Measurements from ENCODE around the gene MICU1.
"Not testable (repeated sequence)": the region's sequence is repeated elsewhere in the genome, so short reads cannot be mapped to it uniquely, and the experiment has no call there.

MICU1 gene

GRCh38 chr10:72390764-72391163 lies 235.1 kb downstream of the MICU1 start:
- no peak for DNase-seq (ENCODE audit: low read depth in 2 of 3, low spot score in 1 of 3)

- DNase-seq (ENCODE audit: low read depth in 2 of 3, low spot score in 1 of 3): no peak
These were observed 236.2 kb downstream of the MICU1 start for GRCh38 chr10:72389716-72390115.

GRCh38 chr10:72389014-72389413 lies 236.9 kb downstream of the MICU1 start:
- DNase-seq (ENCODE audit: low read depth in 2 of 3, low spot score in 1 of 3): no peak

- DNase-seq (ENCODE audit: low read depth in 2 of 3, low spot score in 1 of 3): no peak
These were observed 237.8 kb downstream of the MICU1 start for GRCh38 chr10:72388062-72388461.

GRCh38 chr10:72386916-72387586 lies 238.8 kb downstream of the MICU1 start:
- DNase-seq (ENCODE audit: low read depth in 2 of 3, low spot score in 1 of 3): no peak

GRCh38 chr10:72385724-72386123 lies 240.2 kb downstream of the MICU1 start:
- no peak for DNase-seq (ENCODE audit: low read depth in 2 of 3, low spot score in 1 of 3)

GRCh38 chr10:72384982-72385381 lies 240.9 kb downstream of the MICU1 start:
- DNase-seq (ENCODE audit: low read depth in 2 of 3, low spot score in 1 of 3): not testable (repeated sequence)

- DNase-seq (ENCODE audit: low read depth in 2 of 3, low spot score in 1 of 3): no peak
These were observed 246.1 kb downstream of the MICU1 start for GRCh38 chr10:72379776-72380175.

- DNase-seq (ENCODE audit: low read depth in 2 of 3, low spot score in 1 of 3): no peak
These were observed 246.8 kb downstream of the MICU1 start for GRCh38 chr10:72379062-72379461.

GRCh38 chr10:72375585-72375984 lies 250.3 kb downstream of the MICU1 start:
- no peak for DNase-seq (ENCODE audit: low read depth in 2 of 3, low spot score in 1 of 3)

- DNase-seq (ENCODE audit: low read depth in 2 of 3, low spot score in 1 of 3): no peak
These were observed 250.7 kb downstream of the MICU1 start for GRCh38 chr10:72375173-72375572.

GRCh38 chr10:72370201-72370722 lies 255.6 kb downstream of the MICU1 start:
- DNase-seq (ENCODE audit: low read depth in 2 of 3, low spot score in 1 of 3): no peak

GRCh38 chr10:72367301-72367960 lies 258.4 kb downstream of the MICU1 start:
- DNase-seq (ENCODE audit: low read depth in 2 of 3, low spot score in 1 of 3): no peak

GRCh38 chr10:72365106-72365895 lies 260.6 kb downstream of the MICU1 start:
- no peak for DNase-seq (ENCODE audit: low read depth in 2 of 3, low spot score in 1 of 3)

GRCh38 chr10:72364239-72364777 lies 261.6 kb downstream of the MICU1 start:
- peak; percentile 75 to 86 (median 78) for DNase-seq (ENCODE audit: low read depth in 2 of 3, low spot score in 1 of 3)

GRCh38 chr10:72356987-72357386 lies 268.9 kb downstream of the MICU1 start:
- DNase-seq (ENCODE audit: low read depth in 2 of 3, low spot score in 1 of 3): no peak

- no peak for DNase-seq (ENCODE audit: low read depth in 2 of 3, low spot score in 1 of 3)
These were observed 269.8 kb downstream of the MICU1 start for GRCh38 chr10:72356115-72356514.

GRCh38 chr10:72355214-72355555 lies 270.7 kb downstream of the MICU1 start:
- no peak for DNase-seq (ENCODE audit: low read depth in 2 of 3, low spot score in 1 of 3)

GRCh38 chr10:72354356-72355213 lies 271.3 kb downstream of the MICU1 start, which contains the start of gene DNAJB12:
Gene DNAJB12, minus strand, starts transcription at chr10:72354919. Its CDS starts 22 bp downstream, at chr10:72354897.
- DNase-seq (ENCODE audit: low read depth in 2 of 3, low spot score in 1 of 3): peak; percentile 81 to 86 (median 86)

- no peak for DNase-seq (ENCODE audit: low read depth in 2 of 3, low spot score in 1 of 3)
These were observed 271.9 kb downstream of the MICU1 start for GRCh38 chr10:72353965-72354355.
